Sigmoid colon (tissue), 7 donors: ENCODE data around the gene HOXA5. TPM values are rescaled to one million over a fixed set of nuclear protein-coding genes. Genes with fewer than 3 reads are reported as not detected.

ENCODE experiments used
- DNase-seq: peaks from one replicate; pipeline ENCODE4 v3.0.0-alpha.2; 2019
- H3K27ac ChIP-seq, 4 donors: fragments of 200-600 bp; sonication (generic); one replicate each; pipeline ENCODE4 v1.5.1; 2016 to 2019; ENCODE audit warnings: mild to moderate bottlenecking in 1 of 4
- H3K27me3 ChIP-seq, 3 donors: fragments of 200-600 bp; sonication (generic); one replicate each; pipeline ENCODE4 v1.5.1; 2019; ENCODE audit warnings: mild to moderate bottlenecking in 1 of 3
- H3K36me3 ChIP-seq, 4 donors: fragments of 200-600 bp; sonication (generic); one replicate each; pipeline ENCODE4 v1.5.1; 2016 to 2019
- H3K4me1 ChIP-seq, 4 donors: fragments of 200-600 bp; sonication (generic); one replicate each; pipeline ENCODE4 v1.5.1; 2017 to 2019
- H3K4me3 ChIP-seq, 4 donors: fragments of 200-600 bp; sonication (generic); one replicate each; pipeline ENCODE4 v1.5.1; 2017 to 2019; ENCODE audit warnings: mild to moderate bottlenecking in 2 of 4, moderate library complexity in 1 of 4
- H3K9me3 ChIP-seq, 4 donors: fragments of 200-600 bp in 3 of 4; sonication (generic) in 3 of 4; one replicate each; pipeline versions ENCODE4 v1.5.1 to v1.6.1; 2013 to 2019
- CTCF ChIP-seq, 4 experiments: fragments of 450-650 bp in 3 of 4; fragments of 200-600 bp in 1 of 4; IDR thresholded peaks; one replicate each; pipeline ENCODE4 v1.5.1; 2016 to 2019; ENCODE audit warnings: antibody characterized with exemption in 4 of 4, mild to moderate bottlenecking in 3 of 4, moderate library complexity in 2 of 4
- EP300 ChIP-seq, 4 donors: sonication (generic); formaldehyde crosslinking; IDR thresholded peaks; one replicate each; pipeline ENCODE4 v1.6.1; 2017; ENCODE audit warnings: antibody characterized with exemption in 4 of 4
- POLR2A ChIP-seq, 2 donors: fragments of 450-650 bp; IDR thresholded peaks; one replicate each; pipeline ENCODE4 v1.6.1; 2016; ENCODE audit warnings: antibody characterized with exemption in 2 of 2, mild to moderate bottlenecking in 2 of 2, moderate library complexity in 2 of 2
- POLR2AphosphoS5 ChIP-seq, 4 donors: sonication (generic); formaldehyde crosslinking; IDR thresholded peaks; one replicate each; pipeline ENCODE4 v1.6.1; 2017; ENCODE audit warnings: antibody characterized with exemption in 4 of 4
- WGBS, 2 donors: extraction: QIAGEN DNeasy Blood & Tissue Kit; methylation state at CpG; one replicate each; pipeline ENCODE4 v1.1.7; 2013; 5-methylcytosine and 5-hydroxymethylcytosine counted together
- intact Hi-C: fragments of 100-400 bp; cut with DNase I; formaldehyde crosslinking; loops from one replicate; pipeline ENCODE4 v1.15.1; 2023
- polyA plus RNA-seq, 3 donors: library from polyadenylated mRNA; stranded (reverse); fragments of 200-250 nt; gene quantifications; one replicate each; pipeline ENCODE4 v1.2.3, GENCODE V29; 2013
- total RNA-seq, 4 donors: library from RNA; depleted of rRNA; stranded (reverse); fragments of >200 nt; gene quantifications; one replicate each; pipeline ENCODE4 v1.1.0, GENCODE V29; 2016
- donor health status: healthy with polysubstance abuse.
- donor health status: Bipolar disorder and iron deficiency.
- donor health status: healthy.

HOXA5 gene
- total and polyA plus RNA-seq, 7 donors: 3.2 to 14.3 (median 10.2) TPM

GRCh38 chr7:27187475-27188385, 44.2 kb upstream of the HOXA5 start:
- H3K27ac ChIP-seq: peak overlapping the region in 3 of 4 donors; percentile 97 to 98 (median 98)

GRCh38 chr7:27186668-27187474, 43.4 kb upstream of the HOXA5 start:
- Histone ChIP-seq H3K4me3 (peak overlapping the region; percentile 71 to 76 (median 72)), H3K27ac (peak overlapping the region in 3 of 4 donors; percentile 97 to 98 (median 98)), H3K36me3 (no peaks in the 10 kb centered on the region), H3K27me3 (peaks cover 0 to 17% (median 0%) of the 10 kb centered on the region in 3 donors), H3K9me3 (no peaks in the 10 kb centered on the region), H3K4me1 (peaks cover 3 to 82% (median 55%) of the 10 kb centered on the region in 4 donors)
- intact Hi-C loops: no loop called here
- TF ChIP-seq POLR2A (IDR thresholded peaks at IDR 0.05): no peak
- TF ChIP-seq POLR2AphosphoS5 (IDR thresholded peaks at IDR 0.05): peak in 1 of 4 donors; percentile 21
- 8 to 17% methylated on average over 4 of the region's 4 CpGs for WGBS, 2 donors
- DNase-seq: peak; percentile 62

More at GRCh38 chr7:27187475-27188385, 44.2 kb upstream of the HOXA5 start:
- no peaks in the 10 kb centered on the region for H3K36me3 ChIP-seq
- H3K9me3 ChIP-seq: no peaks in the 10 kb centered on the region
- WGBS, 2 donors: 1 to 8% methylated on average over 46 of the region's 46 CpGs
- DNase-seq: peak; percentile 67
- peaks cover 0 to 20% (median 0%) of the 10 kb centered on the region in 3 donors for H3K27me3 ChIP-seq
- H3K4me3 ChIP-seq: peak overlapping the region; percentile 71 to 76 (median 72)
- peaks cover 3 to 80% (median 47%) of the 10 kb centered on the region in 4 donors for H3K4me1 ChIP-seq
- TF ChIP-seq CTCF (IDR thresholded peaks at IDR 0.05) (no peak), EP300 (IDR thresholded peaks at IDR 0.05) (no peak), POLR2AphosphoS5 (IDR thresholded peaks at IDR 0.05) (no peak)
- intact Hi-C loops: no loop called here

GRCh38 chr7:27185854-27186667, 42.6 kb upstream of the HOXA5 start:
- Histone ChIP-seq H3K36me3 (no peaks in the 10 kb centered on the region), H3K27ac (peak overlapping the region in 3 of 4 donors; percentile 97 to 98 (median 98)), H3K4me1 (peaks cover 3 to 82% (median 57%) of the 10 kb centered on the region in 4 donors), H3K9me3 (no peaks in the 10 kb centered on the region), H3K27me3 (peaks cover 0 to 17% (median 0%) of the 10 kb centered on the region in 3 donors), H3K4me3 (peak overlapping the region; percentile 71 to 76 (median 72))
- peak; percentile 74 for DNase-seq
- intact Hi-C loops: no loop called here
- TF ChIP-seq POLR2A (IDR thresholded peaks at IDR 0.05): no peak
- TF ChIP-seq CTCF (IDR thresholded peaks at IDR 0.05): no peak
- no peak for TF ChIP-seq POLR2AphosphoS5 (IDR thresholded peaks at IDR 0.05)
- WGBS, 2 donors: 3 to 8% methylated on average over 24 of the region's 24 CpGs

- no peaks in the 10 kb centered on the region for H3K9me3 ChIP-seq
- intact Hi-C loops: no loop called here
- peak within 1 kb of the TSS; percentile 71 to 76 (median 72) for H3K4me3 ChIP-seq
- H3K27me3 ChIP-seq: peaks cover 0 to 17% (median 0%) of the 10 kb centered on the region in 3 donors
- no peaks in the 10 kb centered on the region for H3K36me3 ChIP-seq
- TF ChIP-seq EP300 (IDR thresholded peaks at IDR 0.05) (peak in 2 of 4 donors; percentile 59 to 68), CTCF (IDR thresholded peaks at IDR 0.05) (no peak), POLR2A (IDR thresholded peaks at IDR 0.05) (peak; percentile 82 to 89), POLR2AphosphoS5 (IDR thresholded peaks at IDR 0.05) (peak; percentile 94 to 98 (median 98))
- H3K4me1 ChIP-seq: peaks cover 3 to 82% (median 57%) of the 10 kb centered on the region in 4 donors
- 2 to 6% methylated on average over 43 of the region's 43 CpGs for WGBS, 2 donors
- peak; percentile 97 for DNase-seq
- H3K27ac ChIP-seq: peak within 1 kb of the TSS in 3 of 4 donors; percentile 97 to 98 (median 98)
Measured at GRCh38 chr7:27185013-27185853, 41.8 kb upstream of the HOXA5 start, which contains the start of gene HOXA11. Gene HOXA11, minus strand, starts transcription at chr7:27185232. Its CDS starts 88 bp downstream, at chr7:27185144.
